Right atrium auricular region (tissue), 2 donors: ENCODE results near the gene RRAS2. TPM values are rescaled to one million over a fixed set of nuclear protein-coding genes. Genes with fewer than 3 reads are reported as not detected.

Source experiments
- DNase-seq: peaks from one replicate; pipeline ENCODE4 v3.0.0-alpha.2; 2019; ENCODE audit warnings: low spot score
- H3K27ac ChIP-seq, 2 donors: fragments of 200-600 bp; sonication (generic); 1 replicate in 1 of 2; 2 replicates in 1 of 2; pipeline ENCODE4 v1.5.1; 2016 to 2019
- H3K27me3 ChIP-seq, 2 donors: fragments of 200-600 bp; sonication (generic); one replicate each; pipeline versions ENCODE4 v1.5.1 to v1.6.0; 2017 to 2019
- H3K36me3 ChIP-seq: fragments of 200-600 bp; sonication (generic); one replicate; pipeline ENCODE4 v1.5.1; 2016
- H3K4me1 ChIP-seq, 2 donors: fragments of 200-600 bp; sonication (generic); one replicate each; pipeline versions ENCODE4 v1.5.1 to v1.6.0; 2017 to 2019
- H3K4me3 ChIP-seq, 2 donors: fragments of 200-600 bp; sonication (generic); 1 replicate in 1 of 2; 2 replicates in 1 of 2; pipeline ENCODE4 v1.5.1; 2017 to 2019; ENCODE audit warnings: mild to moderate bottlenecking in 1 of 2, moderate library complexity in 1 of 2
- H3K9me3 ChIP-seq, 2 donors: fragments of 200-600 bp; sonication (generic); one replicate each; pipeline ENCODE4 v1.5.1; 2019
- total RNA-seq, 2 donors: library from RNA; depleted of rRNA; stranded (reverse); fragments of >200 nt; gene quantifications; one replicate each; pipeline ENCODE4 v1.1.0, GENCODE V29; 2016
- TF ChIP-seq, protein P1 (sequence below), 2 donors: fragments of 200-600 bp; sonication (generic); IDR thresholded peaks; one replicate each; pipeline ENCODE4 v1.5.1; 2019; ENCODE audit warnings: antibody characterized with exemption in 2 of 2

Gene RRAS2
- total RNA-seq, 2 donors from 2014 or later, result 39.3 to 65.2 TPM

DNA sequence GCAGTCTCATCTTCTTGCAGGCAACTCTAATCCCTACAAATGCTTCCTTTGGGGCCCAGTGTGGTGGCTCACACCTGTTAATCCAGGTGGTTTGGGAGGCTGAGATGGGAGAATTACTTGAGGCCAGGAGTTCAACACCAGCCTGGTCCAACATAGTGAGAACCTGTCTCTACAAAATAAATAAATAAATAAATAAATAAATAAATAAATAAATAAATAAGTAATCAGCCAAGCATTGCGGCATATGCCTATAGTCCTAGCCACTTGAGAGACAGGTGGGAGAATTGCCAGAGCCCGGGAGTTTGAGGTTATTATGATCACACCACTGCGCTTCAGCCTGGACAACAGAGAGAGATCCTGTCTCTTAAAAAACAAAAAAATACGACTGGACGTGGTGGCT lies 34.1 kb upstream of the RRAS2 start:
- no peak overlapping the region for H3K27ac ChIP-seq
- H3K9me3 ChIP-seq, result no peaks in the 10 kb centered on the region
- H3K27me3 ChIP-seq, result no peaks in the 10 kb centered on the region
- no peaks in the 10 kb centered on the region for H3K36me3 ChIP-seq
- DNase-seq, result no peak
- TF ChIP-seq, protein P1, sequence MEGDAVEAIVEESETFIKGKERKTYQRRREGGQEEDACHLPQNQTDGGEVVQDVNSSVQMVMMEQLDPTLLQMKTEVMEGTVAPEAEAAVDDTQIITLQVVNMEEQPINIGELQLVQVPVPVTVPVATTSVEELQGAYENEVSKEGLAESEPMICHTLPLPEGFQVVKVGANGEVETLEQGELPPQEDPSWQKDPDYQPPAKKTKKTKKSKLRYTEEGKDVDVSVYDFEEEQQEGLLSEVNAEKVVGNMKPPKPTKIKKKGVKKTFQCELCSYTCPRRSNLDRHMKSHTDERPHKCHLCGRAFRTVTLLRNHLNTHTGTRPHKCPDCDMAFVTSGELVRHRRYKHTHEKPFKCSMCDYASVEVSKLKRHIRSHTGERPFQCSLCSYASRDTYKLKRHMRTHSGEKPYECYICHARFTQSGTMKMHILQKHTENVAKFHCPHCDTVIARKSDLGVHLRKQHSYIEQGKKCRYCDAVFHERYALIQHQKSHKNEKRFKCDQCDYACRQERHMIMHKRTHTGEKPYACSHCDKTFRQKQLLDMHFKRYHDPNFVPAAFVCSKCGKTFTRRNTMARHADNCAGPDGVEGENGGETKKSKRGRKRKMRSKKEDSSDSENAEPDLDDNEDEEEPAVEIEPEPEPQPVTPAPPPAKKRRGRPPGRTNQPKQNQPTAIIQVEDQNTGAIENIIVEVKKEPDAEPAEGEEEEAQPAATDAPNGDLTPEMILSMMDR (IDR thresholded peaks at IDR 0.05), result no peak
- no peaks in the 10 kb centered on the region for H3K4me1 ChIP-seq
- no peak overlapping the region for H3K4me3 ChIP-seq

- Histone ChIP-seq H3K9me3 (no peaks in the 10 kb centered on the region), H3K27me3 (no peaks in the 10 kb centered on the region), H3K27ac (no peak overlapping the region), H3K4me1 (peaks cover 0 to 10% of the 10 kb centered on the region in 2 donors), H3K36me3 (no peaks in the 10 kb centered on the region), H3K4me3 (no peak overlapping the region)
- TF ChIP-seq, protein P1 (IDR thresholded peaks at IDR 0.05), result no peak
- no peak for DNase-seq
These were observed 31.7 kb upstream of the RRAS2 start for GRCh38 chr11:14390669-14391068.

GRCh38 chr11:14388352-14388751 lies 29.4 kb upstream of the RRAS2 start:
- DNase-seq, result no peak
- no peaks in the 10 kb centered on the region for H3K27me3 ChIP-seq
- H3K4me3 ChIP-seq, result no peak overlapping the region
- peaks cover 0 to 10% of the 10 kb centered on the region in 2 donors for H3K4me1 ChIP-seq
- TF ChIP-seq, protein P1 (IDR thresholded peaks at IDR 0.05), result no peak
- no peaks in the 10 kb centered on the region for H3K9me3 ChIP-seq
- H3K36me3 ChIP-seq, result no peaks in the 10 kb centered on the region
- H3K27ac ChIP-seq, result no peak overlapping the region

DNA sequence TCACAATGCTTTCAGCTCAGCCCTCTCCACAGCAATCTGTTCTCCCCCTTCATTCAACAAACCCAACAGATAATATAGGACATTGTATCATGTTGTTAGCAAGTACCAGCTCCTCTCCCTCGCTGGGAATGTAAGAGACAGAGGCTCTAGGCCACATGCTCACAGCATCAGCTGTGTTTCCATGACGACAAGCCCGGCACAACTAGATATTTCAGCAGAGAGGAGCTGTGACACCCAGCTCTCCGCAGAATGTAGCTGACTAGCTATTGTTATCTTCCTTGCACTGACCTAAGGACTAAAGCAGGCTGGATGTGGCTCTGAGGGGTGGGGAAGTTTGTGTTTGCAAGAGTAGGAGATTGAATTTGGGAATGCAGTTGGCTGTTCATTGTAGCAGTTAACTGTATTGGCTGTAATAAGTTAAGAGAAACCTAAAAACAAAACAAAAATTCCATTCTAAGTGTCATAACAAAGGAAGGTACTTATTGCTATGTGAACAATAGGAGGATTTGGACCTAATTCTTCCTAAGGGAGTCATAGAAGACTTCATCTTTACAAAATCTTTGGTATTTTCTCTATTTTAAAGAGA lies 28.0 kb upstream of the RRAS2 start:
- peak overlapping the region in 1 of 2 donors; percentile 24 for H3K27ac ChIP-seq

GRCh38 chr11:14386081-14386480 lies 27.1 kb upstream of the RRAS2 start:
- H3K9me3 ChIP-seq, result no peaks in the 10 kb centered on the region

More for the DNA sequence above, 28.0 kb upstream of the RRAS2 start:
- DNase-seq, result peak; percentile 63
- H3K4me3 ChIP-seq, result no peak overlapping the region
- no peaks in the 10 kb centered on the region for H3K36me3 ChIP-seq
- no peaks in the 10 kb centered on the region for H3K9me3 ChIP-seq
- peaks cover 0 to 10% of the 10 kb centered on the region in 2 donors for H3K4me1 ChIP-seq
- no peaks in the 10 kb centered on the region for H3K27me3 ChIP-seq
- TF ChIP-seq, protein P1 (IDR thresholded peaks at IDR 0.05), result no peak

More at GRCh38 chr11:14386081-14386480, 27.1 kb upstream of the RRAS2 start:
- Histone ChIP-seq H3K4me3 (no peak overlapping the region), H3K4me1 (peaks cover 0 to 16% of the 10 kb centered on the region in 2 donors), H3K27ac (no peak overlapping the region), H3K36me3 (no peaks in the 10 kb centered on the region), H3K27me3 (no peaks in the 10 kb centered on the region)
- TF ChIP-seq, protein P1 (IDR thresholded peaks at IDR 0.05), result no peak
- no peak for DNase-seq
